SK-N-MC (cell line): ENCODE measurements around the gene UTS2B.

Experiments used
- DNase-seq: peaks from one replicate; pipeline ENCODE4 v3.0.0-alpha.2; 2011; ENCODE audit warnings: low read depth, low spot score
- H3K27ac ChIP-seq: fragments of 200-600 bp; sonication (generic); 2 replicates; pipeline ENCODE4 v1.5.1; 2016; ENCODE audit warnings: mixed run types
- H3K36me3 ChIP-seq: fragments of 200-600 bp; sonication (generic); 2 replicates; pipeline ENCODE4 v1.6.1; 2017; ENCODE audit warnings: antibody characterized with exemption, low read length, mixed read lengths; ENCODE audit not compliant: insufficient read depth
- H3K4me3 ChIP-seq: fragments of 200-600 bp; sonication (generic); 2 replicates; pipeline ENCODE4 v1.5.1; 2016
- H3K9ac ChIP-seq: fragments of 200-600 bp; sonication (generic); 2 replicates; pipeline ENCODE4 v1.8.0; 2017; ENCODE audit warnings: mixed run types, mixed read lengths; ENCODE audit not compliant: insufficient read length
- H3K9me3 ChIP-seq: fragments of 200-600 bp; sonication (generic); 2 replicates; pipeline ENCODE4 v1.6.1; 2017; ENCODE audit warnings: low read depth, mild to moderate bottlenecking, antibody characterized with exemption, low read length, moderate library complexity, mixed read lengths
- EZH2 ChIP-seq: fragments of 200-600 bp; sonication (generic); IDR thresholded peaks from one replicate; pipeline ENCODE4 v1.6.1; 2017; ENCODE audit warnings: antibody characterized with exemption
- FOXP2 ChIP-seq: optimal IDR thresholded peaks from 2 replicates; pipeline ENCODE3; 2011; ENCODE audit warnings: mild to moderate bottlenecking, moderate library complexity; ENCODE audit not compliant: insufficient read depth; ENCODE audit errors: extremely low read length, control extremely low read depth
- POLR2AphosphoS5 ChIP-seq: IDR thresholded peaks from 2 replicates; pipeline ENCODE4 v1.6.1; 2012; ENCODE audit warnings: mild to moderate bottlenecking, low read depth, low read length, borderline replicate concordance

The UTS2B gene

GRCh38 chr3:191301782-191302411 is 28.4 kb downstream of the UTS2B start:
- TF ChIP-seq EZH2, result no peak
- TF ChIP-seq FOXP2, result no peak
- TF ChIP-seq POLR2AphosphoS5, result no peak
- Histone ChIP-seq H3K9me3 (no peaks in the 10 kb centered on the region), H3K27ac (no peak overlapping the region), H3K9ac (no peak overlapping the region), H3K4me3 (no peak overlapping the region), H3K36me3 (no peaks in the 10 kb centered on the region)
- no peak for DNase-seq

- Histone ChIP-seq H3K9me3 (no peaks in the 10 kb centered on the region), H3K4me3 (no peak overlapping the region), H3K36me3 (no peaks in the 10 kb centered on the region), H3K9ac (no peak overlapping the region), H3K27ac (no peak overlapping the region)
- TF ChIP-seq FOXP2 (no peak), EZH2 (no peak), POLR2AphosphoS5 (no peak)
- DNase-seq, result no peak
These were observed 29.3 kb downstream of the UTS2B start for GRCh38 chr3:191301017-191301416.

DNA sequence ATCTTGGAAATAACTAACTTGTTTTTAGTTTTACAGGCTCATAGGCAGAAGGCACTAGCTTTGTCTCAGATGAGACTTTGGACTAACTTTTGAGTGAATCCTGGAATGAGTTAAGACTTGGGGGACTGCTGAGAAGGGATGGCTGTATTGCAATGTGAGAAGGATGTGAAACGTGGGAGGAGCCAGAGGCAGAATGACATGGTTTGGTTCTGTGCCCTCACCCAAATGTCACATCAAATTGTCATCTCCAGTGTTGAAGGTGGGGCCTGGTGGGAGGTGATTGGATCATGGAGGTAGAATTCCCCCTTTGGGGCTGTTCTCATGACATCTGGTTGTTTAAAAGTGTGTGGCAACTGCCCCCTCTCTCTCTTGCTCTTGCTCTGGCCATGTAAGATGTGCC is 29.9 kb downstream of the UTS2B start:
- no peak for DNase-seq
- H3K9me3 ChIP-seq, result no peaks in the 10 kb centered on the region
- no peaks in the 10 kb centered on the region for H3K36me3 ChIP-seq
- H3K4me3 ChIP-seq, result no peak overlapping the region
- TF ChIP-seq FOXP2, result no peak
- TF ChIP-seq POLR2AphosphoS5, result no peak
- no peak for TF ChIP-seq EZH2
- no peak overlapping the region for H3K27ac ChIP-seq
- no peak overlapping the region for H3K9ac ChIP-seq

DNA sequence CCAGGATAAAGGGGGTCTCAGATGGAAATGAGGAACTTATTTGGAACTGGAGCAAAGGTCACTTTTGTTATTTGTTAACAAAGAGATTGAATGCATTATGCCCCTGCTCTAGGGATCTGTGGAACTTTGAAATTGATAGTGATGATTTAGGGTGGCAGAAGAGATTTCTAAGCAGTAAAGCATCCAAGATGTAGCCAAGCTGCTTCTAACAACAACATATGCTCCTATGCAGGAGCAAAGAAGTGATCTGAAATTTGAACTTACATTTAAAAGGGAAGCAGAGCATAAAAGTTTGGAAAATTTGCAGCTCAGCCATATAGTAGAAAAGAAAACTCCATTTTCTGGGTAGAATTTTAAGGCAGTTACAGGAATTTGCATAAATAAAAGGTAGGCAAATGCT is 31.5 kb downstream of the UTS2B start:
- DNase-seq, result no peak
- H3K36me3 ChIP-seq, result no peaks in the 10 kb centered on the region
- no peak for TF ChIP-seq EZH2
- no peak for TF ChIP-seq FOXP2
- no peak for TF ChIP-seq POLR2AphosphoS5
- no peak overlapping the region for H3K27ac ChIP-seq
- H3K9ac ChIP-seq, result no peak overlapping the region
- H3K4me3 ChIP-seq, result no peak overlapping the region
- H3K9me3 ChIP-seq, result no peaks in the 10 kb centered on the region

DNA sequence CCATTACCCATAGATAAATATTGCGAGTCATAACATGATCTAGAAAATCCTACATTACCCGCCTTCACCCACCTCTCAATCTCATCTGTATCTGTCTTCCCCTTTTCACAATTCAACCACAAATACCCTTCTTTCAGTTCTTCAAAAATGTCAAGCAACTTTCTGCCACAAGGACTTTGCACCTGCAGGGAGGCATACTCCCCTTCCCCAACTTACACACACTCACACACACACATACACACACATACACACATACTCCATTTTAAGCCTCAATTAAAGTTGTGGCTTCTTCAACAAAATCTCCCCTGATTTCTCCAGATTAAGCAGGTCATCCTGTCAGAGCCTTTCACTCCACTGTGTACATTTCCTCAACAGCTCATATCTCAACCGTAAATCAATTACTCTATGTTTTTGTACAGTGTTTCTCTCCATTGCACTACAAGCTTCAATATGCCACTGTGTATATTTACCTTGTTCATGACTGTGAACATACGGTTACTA is 34.2 kb downstream of the UTS2B start:
- Histone ChIP-seq H3K9me3 (no peaks in the 10 kb centered on the region; the same call in 1 of the 2 replicates), H3K36me3 (no peaks in the 10 kb centered on the region), H3K4me3 (no peak overlapping the region), H3K27ac (no peak overlapping the region), H3K9ac (no peak overlapping the region)
- TF ChIP-seq FOXP2 (no peak), POLR2AphosphoS5 (no peak), EZH2 (no peak)
- DNase-seq, result no peak

GRCh38 chr3:191294291-191294690 is 36.0 kb downstream of the UTS2B start:
- H3K36me3 ChIP-seq, result no peaks in the 10 kb centered on the region
- no peak for TF ChIP-seq EZH2
- TF ChIP-seq FOXP2, result no peak
- no peaks in the 10 kb centered on the region; the same call in 1 of the 2 replicates for H3K9me3 ChIP-seq
- H3K27ac ChIP-seq, result no peak overlapping the region
- DNase-seq, result no peak
- H3K9ac ChIP-seq, result no peak overlapping the region
- no peak overlapping the region for H3K4me3 ChIP-seq

GRCh38 chr3:191292243-191293015 is 37.9 kb downstream of the UTS2B start:
- no peak for DNase-seq
- no peak for TF ChIP-seq POLR2AphosphoS5
- TF ChIP-seq EZH2, result no peak
- no peak for TF ChIP-seq FOXP2
- H3K9me3 ChIP-seq, result no peaks in the 10 kb centered on the region; the same call in 1 of the 2 replicates
- H3K27ac ChIP-seq, result no peak overlapping the region
- H3K36me3 ChIP-seq, result no peaks in the 10 kb centered on the region
- no peak overlapping the region for H3K9ac ChIP-seq
- no peak overlapping the region for H3K4me3 ChIP-seq

DNA sequence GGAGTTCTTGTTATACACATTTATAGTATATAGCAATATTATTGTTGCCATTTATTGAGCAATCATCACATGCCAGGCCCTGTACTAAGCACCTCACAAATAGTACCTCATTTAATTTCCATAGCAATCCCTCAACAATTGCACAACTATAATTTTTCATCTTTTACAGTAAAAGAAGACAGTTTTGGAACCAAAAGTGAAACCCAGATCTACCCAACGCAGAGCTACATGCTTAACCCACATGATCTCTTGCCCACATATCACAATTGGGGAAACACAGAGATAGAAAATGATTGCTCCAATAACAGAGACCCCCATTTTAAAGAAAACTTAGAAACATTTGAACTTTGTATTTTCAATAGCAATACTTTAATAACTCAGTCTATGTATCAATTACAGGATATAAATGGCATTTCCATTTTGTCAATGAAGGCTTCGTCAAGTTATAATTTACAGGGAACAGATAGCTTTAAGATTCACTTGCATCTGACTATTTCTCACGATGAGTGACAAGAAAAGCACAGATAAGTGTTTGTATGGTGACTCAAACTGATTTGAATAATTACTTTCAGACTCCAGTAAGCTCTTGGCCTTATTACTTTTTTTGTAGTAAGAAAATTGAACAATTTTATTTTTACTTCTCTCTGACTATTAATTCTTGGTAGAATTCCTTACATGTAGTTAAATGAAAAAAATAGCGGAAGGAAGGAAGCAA is 39.9 kb downstream of the UTS2B start:
- Histone ChIP-seq H3K9me3 (no peaks in the 10 kb centered on the region; the same call in 1 of the 2 replicates), H3K9ac (peak overlapping the region; percentile 51), H3K27ac (peak overlapping the region; percentile 95), H3K4me3 (peak overlapping the region; percentile 72), H3K36me3 (no peaks in the 10 kb centered on the region)
- peak; percentile 32 for DNase-seq
- TF ChIP-seq EZH2 (no peak), POLR2AphosphoS5 (no peak), FOXP2 (no peak)
